IPS DF 19.7 (cell line): ENCODE results near the gene NRXN3.
A peak's percentile ranks its signal among the peaks of the same experiment; 100 is the strongest.
"Not testable (repeated sequence)": the region's sequence is repeated elsewhere in the genome, so short reads cannot be mapped to it uniquely, and the experiment has no call there.

Source experiments
- DNase-seq: peaks from one replicate; pipeline ENCODE4 v3.0.0-alpha.2; 2013; ENCODE audit warnings: low read depth, low spot score

NRXN3 gene

DNA sequence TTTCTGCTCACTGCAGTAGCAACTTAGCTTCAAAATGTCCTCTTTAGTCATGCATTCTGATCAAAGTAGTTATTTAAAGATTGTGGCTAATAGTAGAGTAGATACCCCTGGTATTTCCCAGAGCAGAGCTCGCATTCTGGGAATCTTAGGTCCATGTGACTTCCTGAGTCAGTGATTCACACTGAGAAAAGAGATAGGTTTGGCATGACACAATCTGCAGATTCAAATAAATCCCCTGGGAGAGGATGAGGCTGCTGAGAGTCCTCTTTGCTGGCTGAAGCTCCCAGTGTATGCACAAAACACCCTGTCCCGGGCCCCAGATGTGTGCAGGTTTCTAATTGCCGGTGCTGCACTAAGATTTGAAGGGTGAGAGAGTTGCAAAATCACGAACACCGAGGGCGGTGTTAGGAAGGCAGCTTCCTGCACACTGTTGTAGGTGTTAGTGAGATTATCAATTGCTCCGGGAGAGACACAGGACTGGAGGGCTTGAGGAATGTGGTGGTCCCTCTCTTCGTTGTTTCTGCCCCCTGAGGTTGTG lies 233.2 kb downstream of the NRXN3 start:
- no peak for DNase-seq

DNA sequence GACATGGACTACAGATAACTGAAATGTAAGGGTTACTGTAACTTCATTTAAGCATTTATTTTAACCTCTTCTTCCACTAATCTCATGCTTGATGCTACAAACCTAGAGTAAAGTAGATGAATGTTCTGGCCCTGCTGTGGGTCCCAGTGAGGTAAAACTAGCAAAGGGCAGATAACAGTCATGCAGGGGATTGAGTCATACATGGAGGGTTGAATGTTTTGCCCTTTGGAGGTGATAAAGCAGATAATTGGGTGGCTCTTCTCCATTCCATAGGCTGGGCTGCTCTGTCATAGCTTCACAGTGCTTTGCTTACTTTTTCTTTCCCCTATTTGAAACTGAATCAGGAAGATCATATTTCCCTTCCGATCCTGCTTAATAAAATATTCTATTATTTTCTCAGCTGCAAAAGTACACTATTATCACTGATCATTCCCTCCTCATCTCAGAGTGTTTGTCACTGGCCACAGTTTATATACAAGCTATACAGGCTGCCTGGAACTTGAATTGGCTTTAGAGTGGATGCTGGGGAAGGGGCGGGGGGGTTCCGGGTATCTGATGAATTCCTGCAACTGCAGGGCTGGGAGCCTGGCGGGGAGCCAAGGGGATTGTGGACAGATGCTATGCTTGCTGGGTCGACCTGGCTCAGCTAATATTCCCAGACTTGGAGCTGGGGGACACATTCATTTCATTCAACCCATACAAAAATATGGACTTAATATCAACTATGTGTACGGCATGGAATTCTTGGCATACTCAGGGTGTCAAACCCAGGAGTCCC lies 235.1 kb downstream of the NRXN3 start:
- no peak for DNase-seq

DNA sequence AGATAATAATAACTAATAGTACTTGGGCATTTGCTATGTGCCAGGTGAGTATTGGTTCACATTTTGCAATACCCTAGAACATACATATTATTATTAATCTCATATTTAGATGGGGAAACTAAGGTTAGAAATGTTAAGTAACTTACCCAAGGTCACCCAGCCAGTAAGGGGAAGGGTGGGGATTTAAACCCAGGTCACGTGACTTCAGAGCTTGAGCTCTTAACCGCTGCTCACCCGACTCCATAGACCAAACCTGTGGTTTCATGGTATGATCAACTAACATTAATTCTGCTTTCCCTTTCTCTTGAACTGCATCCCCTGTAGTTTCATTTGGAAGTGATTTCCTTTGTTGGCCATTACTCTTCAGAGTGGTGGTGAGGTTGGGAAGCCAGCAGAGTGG lies 242.3 kb downstream of the NRXN3 start:
- no peak for DNase-seq

DNA sequence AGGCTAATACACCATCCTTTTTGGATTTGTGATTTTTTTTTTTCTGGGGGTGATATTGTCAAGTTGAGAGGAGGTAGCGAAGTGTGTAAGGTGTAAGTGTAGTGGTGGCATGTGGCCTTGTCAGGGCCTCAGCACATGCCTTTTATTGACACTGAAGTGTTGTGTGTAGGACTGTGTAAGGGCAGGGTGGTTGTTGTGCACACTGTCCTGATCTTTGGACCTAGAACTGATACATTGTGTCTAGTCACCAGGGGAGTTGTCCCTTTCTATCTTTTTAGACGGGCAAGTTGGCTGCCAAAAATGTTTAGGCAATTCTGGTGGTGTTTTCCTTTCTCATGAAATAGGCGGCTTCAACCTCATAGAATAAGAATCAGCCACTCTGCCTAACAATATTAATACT lies 244.0 kb downstream of the NRXN3 start:
- no peak for DNase-seq

DNA sequence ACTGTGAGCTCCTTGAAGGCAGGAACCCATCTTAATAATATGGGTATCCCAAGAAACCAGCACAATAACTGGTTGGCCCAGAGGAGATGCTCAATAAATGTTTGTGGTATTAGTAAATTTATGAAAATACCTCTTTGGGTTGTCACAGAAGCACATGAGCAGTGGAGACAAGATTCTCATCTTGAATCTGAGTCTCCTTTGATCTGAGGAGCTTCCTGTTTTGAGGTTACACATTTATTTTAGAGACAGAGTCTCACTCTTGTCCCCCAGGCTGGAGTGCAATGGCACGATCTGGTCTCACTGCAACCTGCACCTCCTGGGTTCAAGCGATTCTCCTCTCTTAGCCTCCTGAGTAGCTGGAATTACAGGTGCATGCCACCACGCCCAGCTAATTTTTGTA lies 247.4 kb downstream of the NRXN3 start:
- no peak for DNase-seq

DNA sequence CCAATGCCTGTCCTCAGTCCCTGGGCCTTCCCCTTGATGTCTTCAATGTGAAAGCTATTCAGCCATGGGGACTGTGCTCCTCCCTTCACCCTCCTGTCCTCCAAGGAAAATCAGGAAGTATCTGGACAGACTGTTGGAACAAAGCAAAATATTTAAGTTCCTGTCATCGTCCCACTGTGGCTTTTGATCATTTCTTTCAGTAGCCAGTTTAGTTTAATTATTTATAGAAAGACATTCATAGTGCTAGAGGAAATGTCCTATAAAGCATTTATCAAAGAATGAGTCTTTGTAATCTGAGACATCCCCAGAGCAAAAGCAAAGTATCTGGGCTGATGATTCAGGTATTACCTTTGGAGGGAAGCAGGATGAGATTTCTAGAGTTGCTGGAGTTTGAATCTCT lies 254.1 kb downstream of the NRXN3 start:
- no peak for DNase-seq

DNA sequence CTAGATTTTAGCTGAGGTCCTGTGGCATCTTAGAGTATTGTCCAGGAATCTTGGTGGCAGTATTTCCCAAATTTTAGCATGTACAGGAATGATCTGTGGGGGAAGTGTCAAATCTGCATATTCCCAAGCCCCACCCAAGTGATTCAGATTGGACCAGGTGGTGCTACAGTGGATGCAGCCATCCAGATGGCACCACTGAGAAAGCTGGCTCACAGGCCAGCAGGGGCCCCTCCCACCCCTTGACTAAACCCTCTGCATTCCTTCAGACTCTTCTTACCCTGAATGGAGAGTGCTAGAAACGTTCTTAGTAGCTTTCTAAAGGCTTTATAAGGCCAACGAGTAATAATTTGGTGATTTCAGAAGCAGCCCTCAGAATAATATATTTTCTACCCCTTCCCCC lies 255.2 kb downstream of the NRXN3 start:
- no peak for DNase-seq

DNA sequence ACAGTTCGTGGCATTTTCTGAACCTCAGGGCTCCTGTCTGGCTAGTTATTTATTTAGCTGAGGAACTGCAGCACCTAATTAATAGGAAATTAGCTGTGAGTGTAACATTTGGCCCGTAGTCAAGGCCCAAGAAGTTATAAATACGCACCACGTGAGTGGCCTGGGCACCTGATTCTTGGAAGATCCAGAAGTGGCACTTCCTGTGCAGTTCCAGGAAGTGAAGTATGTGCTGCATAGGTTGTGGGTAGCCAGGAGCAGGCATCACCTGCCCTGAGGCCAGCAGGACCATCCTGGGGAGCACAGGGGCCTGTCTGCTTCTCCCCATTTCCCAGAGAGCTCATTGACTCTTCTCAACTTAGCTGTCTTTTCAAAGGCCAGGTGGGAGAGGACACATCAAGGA lies 255.6 kb downstream of the NRXN3 start:
- no peak for DNase-seq

DNA sequence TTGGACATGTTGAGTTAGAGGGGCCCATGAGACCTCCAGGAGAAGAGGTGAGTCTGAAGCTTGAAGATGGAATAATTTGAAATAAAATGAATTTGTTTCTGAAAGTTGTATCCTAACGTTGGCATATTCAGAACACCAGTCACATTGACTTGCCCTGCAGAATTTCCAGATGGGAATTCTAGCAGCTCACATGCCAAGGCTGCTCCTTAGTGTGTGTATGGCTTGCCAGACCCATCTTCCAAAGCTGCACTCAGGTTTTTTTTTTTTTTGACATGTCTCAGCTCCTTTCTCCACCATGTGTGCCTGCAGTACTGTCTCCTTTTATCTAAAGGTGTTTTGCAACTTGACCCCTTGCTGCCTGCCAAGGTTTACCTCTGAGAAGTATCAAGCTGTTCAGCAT lies 261.9 kb downstream of the NRXN3 start:
- no peak for DNase-seq

DNA sequence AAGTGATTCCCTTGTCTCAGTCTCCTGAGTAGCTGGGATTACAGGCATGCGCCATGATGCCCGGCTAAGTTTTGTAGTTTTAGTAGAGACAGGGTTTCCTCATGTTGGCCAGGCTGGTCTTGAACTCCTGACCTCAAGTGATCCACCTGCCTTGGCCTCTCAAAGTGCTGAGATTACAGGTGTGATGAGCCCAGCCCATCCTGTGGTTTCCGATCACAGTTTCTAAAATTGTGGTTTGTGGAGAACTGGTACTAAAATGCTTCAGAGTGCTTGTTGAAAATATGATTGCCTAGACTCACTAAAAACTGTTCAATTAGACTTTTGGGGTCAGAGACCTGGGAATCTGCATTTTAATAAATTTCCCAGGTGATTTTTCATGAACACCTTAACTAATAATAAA lies 267.3 kb downstream of the NRXN3 start:
- DNase-seq = not testable (repeated sequence)

DNA sequence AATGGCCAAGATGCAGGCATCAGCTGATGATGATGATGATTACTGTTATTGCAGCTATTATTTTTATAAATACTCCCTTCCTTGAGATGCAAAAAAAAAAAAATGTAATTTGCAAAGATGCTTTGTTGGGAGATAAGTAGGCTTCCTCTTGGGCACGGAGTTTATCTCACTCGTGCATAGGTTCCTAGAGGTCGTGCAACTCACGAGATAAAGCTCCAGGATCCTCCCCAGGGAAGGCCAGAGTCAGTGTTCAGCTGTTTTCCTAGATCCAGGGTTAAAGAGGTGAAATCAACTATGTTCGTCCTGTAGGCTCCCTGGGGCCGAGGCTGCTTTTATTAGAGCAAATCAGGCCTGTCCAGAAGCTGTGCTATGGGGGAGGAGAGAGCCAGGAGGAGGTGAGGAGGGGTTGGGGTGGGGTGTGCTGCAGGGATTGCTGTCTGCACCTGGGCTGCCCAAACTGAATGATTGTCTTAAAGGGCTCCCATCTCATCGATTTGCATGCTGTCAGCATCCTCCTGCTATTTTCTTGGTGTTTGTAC lies 270.3 kb downstream of the NRXN3 start:
- DNase-seq = no peak

DNA sequence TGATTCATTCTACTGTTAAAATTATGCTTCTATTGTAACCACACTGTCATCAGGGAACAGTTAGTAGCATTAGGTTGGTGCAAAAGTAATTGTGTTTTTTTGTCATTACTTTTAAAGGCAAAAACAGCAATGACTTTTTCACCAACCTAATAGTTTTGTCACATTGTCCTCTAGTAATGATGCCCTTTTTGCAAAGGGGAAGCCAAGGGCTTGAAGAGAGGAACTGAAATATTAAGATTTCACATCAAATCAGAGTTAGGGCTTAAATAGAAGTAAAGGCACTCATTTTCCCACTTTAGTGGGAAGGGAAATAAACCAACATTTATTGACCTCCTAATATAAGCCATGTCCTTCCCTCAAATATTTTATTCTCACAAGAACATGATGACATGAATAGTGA lies 273.7 kb downstream of the NRXN3 start:
- DNase-seq = no peak

DNA sequence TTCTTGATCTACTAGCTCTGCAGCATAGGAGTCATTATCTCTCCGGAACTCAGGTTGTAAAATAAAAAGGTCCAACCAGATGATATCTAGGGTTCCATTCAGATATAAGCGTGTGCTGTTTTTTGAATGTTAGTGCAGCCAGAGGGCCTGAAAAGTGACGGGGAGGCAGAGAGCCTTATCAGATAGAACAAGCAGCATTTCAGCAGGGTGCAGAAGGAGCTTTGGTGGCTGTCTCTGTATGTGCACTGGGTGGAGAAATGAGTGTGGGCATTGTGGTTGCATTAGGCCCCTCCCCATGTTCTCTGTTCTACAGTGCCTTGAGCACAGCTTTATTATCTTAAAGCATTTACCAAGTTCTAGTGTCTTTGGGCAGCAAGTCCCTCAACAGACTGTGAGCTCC lies 275.1 kb downstream of the NRXN3 start:
- no peak for DNase-seq

DNA sequence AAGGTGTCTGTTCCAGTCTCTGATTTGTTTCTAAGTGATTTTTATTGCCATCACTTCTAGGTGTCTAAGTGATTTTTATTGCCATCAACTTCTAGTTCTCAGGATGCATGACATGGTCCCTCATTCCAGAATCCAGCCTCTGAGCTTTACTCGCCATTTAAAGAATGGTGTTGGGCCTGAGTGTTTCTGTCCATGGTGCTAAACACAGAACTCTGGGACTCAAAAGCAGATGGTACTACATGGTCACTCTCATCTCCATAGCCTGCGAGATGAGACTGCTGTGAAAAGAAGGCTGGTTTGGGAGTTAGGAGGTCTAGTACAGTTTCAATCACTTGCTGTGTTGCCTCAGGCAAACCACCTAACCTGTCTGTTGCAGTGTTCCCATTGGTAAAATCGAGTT lies 276.6 kb downstream of the NRXN3 start:
- peak; percentile 7 for DNase-seq

DNA sequence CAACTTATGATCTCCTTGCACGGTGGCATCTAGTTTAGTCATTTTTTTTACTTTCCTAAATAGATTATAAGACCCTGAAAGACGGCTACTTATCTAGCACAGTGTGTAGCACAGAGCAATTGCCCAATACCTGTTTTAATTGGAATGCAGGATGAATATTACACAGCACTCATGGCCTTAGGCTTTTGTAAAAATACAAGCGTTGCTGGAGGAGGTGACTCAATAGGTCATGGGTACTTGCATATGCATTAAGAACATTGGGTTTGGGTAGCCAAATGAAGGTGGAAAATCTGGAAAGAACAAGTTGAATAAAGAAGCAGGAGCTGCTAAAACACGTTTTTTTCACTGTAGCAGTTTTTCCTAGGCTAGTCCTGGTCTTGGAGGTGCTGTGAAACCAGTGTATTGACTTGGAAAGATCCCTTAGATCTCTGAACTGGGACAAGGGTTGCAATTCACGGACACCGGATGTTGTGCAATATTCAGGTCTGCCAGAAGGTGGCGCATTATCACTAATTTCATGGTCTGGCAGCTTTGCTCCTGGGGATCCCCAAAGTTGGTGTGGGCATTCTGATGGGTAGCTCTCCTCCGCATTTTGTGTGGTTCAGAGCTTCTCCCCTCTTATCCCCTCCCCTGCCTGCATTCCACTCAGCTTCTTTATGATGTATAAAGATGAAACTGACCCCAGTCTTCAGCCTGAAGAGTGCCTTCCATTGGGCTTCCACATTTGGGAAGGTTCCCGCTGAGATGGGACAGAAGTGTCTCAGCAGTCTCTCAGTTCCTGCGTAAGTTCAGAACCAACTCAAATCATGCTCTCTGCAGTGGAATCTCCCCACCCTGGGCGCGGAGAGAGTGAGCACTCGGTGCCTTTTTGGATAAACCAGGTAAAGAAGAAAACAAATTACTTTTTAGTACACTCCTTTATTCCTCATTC lies 278.3 kb downstream of the NRXN3 start:
- DNase-seq = peak; percentile 38

DNA sequence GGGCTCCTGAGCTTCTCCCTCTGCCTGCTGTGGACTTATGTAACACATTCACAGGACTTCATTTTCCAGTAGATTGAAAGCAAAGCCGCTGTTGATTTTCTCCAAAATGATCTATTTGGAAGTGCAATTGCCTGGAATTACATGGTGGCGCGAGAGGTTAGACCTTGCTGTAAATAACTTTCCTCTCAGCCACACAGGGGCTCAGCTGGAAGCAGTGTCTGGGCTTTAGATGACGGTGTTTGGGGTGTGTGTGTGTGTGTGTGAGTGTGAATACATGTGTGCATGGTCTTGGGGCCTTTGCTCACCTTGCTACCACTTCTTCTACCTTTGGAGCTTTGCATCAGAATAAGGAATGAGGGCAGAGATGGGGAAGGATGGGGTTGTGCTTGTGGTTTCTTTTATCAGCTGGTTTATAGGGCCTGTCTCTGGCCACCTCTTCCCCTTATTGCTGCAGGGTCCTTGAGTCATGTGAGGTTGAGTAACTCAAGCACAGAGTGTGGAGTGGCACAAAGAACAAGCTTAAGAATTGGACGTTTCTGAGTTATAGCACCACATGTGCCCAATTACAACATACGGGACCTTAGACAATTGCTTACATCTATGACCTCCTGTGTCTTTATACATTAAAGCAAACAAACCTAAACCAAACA lies 280.6 kb downstream of the NRXN3 start:
- DNase-seq = no peak

DNA sequence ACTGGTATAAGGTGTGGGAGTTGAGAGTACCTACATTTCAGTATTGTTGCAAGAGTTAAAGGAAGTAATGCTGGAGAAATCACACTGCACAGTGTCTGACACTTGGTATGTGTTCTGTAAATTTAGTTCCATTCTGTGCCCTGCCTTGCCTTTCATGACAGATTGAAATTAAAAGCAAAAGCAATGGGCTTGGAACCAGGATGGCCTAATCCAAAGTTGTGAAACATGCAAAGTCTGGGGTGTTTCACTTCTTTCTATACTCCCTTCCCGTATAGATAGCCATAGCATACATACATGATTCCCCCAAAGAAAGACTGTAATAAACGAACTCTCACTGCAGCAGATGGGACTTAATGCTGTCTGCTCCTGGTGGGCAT lies 281.1 kb downstream of the NRXN3 start:
- no peak for DNase-seq

DNA sequence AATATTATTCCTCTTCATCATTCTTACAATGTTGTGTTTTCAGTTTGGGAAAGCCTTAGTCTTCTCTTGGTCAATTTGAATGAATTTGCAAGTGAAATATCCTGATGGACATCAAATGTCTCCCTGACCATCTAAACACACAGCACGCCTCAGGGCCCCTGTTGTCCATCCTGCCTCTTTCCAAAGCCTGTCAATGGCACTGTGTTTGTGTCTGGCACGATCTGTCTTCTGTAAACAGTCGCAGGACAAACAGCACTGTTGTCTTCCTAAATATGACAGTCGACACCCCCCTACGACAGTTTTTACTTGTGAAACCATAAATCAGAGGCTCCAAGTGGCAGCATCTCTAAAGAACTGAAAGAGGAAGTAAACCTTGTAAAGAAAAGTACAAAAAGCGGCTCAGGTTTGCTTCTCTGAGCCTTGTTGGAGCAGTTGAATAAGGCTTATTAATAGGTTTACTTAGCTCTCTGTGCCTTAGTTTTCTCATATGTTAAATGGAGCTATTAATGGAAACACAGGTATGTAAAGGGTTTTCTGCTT lies 285.8 kb downstream of the NRXN3 start:
- no peak for DNase-seq

DNA sequence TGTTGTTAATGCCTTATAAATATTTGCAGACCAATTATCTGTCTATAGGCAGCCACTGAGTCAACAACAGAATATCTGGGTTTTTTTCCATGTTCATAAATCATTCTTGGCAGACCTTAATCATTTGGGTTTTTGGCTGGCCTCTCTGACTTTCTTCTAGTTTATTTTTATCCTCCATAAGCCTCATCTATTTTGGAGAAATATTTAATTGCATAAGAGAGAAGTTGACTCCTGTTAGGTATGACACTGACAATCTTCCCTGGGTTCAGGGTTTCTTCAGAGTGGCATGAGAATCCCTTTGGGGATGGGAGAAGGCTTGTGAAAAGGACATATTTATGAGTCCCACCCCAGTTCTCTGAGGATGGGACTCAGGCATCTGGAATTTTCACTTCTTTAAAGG lies 299.8 kb downstream of the NRXN3 start:
- DNase-seq = no peak

DNA sequence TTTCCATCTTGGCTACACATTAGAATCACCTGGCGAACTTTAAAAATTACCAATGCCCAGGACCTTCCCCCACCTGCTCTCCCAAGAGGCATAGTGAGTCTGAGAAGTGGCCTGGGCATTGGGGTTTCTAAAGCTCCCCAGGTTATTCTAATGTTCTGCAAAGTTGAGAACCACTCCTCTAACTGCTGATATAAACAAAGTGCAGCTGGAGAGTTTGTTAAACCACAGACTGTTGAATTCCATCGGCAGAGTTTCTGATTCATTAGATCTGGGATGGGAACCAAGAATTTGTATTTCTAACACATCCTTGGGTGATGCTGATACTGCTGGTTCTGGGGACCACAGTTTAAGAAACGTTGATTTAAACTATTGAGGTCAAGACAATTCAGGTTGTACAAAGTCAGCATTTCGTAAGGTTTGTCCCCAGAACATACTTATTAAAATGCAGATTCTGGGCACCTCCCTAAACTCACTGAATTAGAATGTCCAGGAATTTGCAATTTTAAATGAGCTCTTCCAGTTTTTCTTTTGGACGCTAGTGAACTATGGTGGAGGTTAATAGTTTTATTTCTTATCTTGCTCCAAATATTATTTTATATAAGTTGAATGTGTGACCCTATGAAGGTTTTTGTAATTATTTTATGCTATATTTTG lies 309.1 kb downstream of the NRXN3 start:
- DNase-seq = no peak

DNA sequence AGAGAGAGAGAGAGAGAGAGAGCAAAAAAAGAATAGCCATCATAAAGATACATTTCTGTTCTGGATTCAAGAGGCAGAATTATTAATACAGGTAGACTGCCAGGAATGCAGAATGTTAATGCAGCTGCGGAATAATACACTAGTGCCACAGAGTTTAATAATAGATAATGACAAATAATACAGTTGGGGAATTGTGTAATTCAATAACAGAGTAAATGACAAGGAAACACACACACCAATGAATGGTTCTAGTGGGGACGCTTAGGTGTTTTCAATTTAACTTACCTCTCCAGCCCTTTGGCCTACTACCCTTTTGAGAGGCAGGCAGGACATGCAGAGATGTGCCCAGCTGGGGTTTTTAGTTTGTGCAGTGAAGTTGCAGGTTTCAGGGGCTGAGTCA lies 313.9 kb downstream of the NRXN3 start:
- DNase-seq = no peak
